Right ventricle myocardium superior (tissue), 1 donor: ENCODE data around the gene FAU. TPM values are rescaled to one million over a fixed set of nuclear protein-coding genes. Genes with fewer than 3 reads are reported as not detected.
"Not testable (repeated sequence)": the region's sequence is repeated elsewhere in the genome, so short reads cannot be mapped to it uniquely, and the experiment has no call there.

Source experiments
- ATAC-seq: fragments of 200-7000 bp; cut with Tn5 transposase; one replicate; pipeline ENCODE4 v1.9.1; 2020; ENCODE audit warnings: mild to moderate bottlenecking; ENCODE audit not compliant: poor library complexity
- DNase-seq: peaks from one replicate; pipeline ENCODE4 v3.0.0-alpha.2; 2020
- intact Hi-C: fragments of 100-400 bp; cut with DNase I; formaldehyde crosslinking; loops from one replicate; pipeline ENCODE4 v1.11.2; 2022
- long read RNA-seq: library from polyadenylated mRNA; unstranded; transcript quantifications from one replicate; pipeline ENCODE4 v2.0.0, GENCODE V29; 2021
- total RNA-seq: library from RNA; stranded (reverse); fragmentation: NEBNext Ultra II Directional; extraction: Animal tissue kit (Norgen Biotek cat#: 25700); gene quantifications from one replicate; pipeline ENCODE4 v1.2.1, GENCODE V29; 2021
- donor health status: DM: no; HTN: yes; CAD: no; lungs with severe emphysema.

Gene FAU
- 666 TPM for total RNA-seq
- long read RNA-seq, transcript FAU-207 (5 exons, 847 nt) = major isoform, 236 of 247 reads
- long read RNA-seq, partial matches to known transcripts = 7 of 247 reads
- long read RNA-seq, other reads (novel, unspliced or antisense) = 0 of 247 reads

DNA sequence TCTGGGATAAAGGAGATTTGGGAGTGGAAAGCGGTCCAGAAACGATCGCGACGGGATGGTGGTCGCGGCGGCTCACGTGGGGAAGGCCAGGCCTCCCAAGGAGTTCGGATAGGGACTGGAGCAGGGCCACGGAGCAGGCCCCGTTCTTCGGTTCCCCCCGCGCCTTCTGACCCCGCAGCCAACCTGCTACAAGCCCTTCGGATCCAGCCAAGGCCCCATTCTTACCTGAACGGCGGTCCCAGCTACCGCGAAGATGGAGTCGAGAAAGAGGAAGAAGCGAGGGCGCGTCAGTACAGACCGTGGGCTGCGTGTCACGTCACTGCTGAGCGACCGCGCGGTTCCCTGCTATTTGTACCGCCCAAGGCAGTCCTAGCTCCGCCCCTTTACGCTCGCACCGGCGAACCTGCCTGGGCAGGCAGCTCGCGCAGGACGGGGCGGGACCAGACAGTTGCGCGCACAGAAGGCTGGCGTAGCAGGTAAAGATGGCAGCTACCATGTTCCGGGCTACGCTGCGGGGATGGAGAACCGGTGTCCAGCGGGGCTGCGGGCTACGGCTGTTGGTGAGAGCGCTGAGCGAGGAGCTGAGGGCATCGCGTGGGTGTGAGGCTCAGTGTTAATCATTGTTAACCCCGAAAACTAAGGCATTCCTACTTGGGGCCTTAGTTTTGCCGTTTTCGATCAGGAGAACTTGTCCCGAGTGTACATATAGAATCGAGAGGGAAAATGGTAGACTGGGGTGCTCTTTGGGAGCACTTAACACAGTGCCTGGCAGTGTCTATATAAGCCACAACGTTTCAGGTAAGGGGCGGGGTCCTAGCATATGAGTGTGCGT lies at the start of gene FAU, which contains the start of gene MRPL49:
FAU (minus strand) TSS at position 270 of the 832 bp plus-strand sequence. CDS start 321 bp downstream, outside the sequence.
MRPL49 (plus strand) TSS at position 457 of the 832 bp plus-strand sequence; CDS start at position 483, 26 bp downstream.
- intact Hi-C loops = no loop called here
- ATAC-seq (peak; percentile 90), DNase-seq (peak; percentile 99)

DNA sequence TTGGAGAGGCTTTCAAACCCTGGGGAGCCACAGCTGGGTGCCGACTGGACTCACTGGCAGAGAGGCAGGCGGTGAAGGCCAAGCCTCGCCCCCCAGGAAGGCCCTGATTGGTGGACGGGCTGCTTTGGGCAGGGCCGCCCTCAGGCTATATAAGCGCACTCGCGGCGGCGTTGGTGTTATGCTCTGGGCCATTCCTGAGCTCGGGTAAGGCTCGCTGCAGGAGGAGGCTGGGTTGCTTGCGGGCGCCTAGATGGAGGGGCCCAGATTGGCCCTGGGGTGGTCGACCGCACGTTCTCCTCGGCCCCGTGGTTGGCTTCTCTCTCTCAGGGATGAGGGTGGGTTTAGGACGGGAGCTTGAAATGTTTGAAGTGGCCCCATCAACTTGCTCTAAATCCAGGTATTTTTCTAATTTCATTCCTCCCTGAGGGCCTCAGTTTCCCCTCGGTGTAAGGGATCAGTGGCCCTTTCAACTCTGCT lies 48.2 kb upstream of the FAU start, which contains the start of gene SPDYC:
SPDYC (plus strand) TSS at position 176 of the 477 bp plus-strand sequence. CDS start 1,125 bp downstream, outside the sequence.
- intact Hi-C loops = no loop called here
- DNase-seq (no peak), ATAC-seq (no peak)

DNA sequence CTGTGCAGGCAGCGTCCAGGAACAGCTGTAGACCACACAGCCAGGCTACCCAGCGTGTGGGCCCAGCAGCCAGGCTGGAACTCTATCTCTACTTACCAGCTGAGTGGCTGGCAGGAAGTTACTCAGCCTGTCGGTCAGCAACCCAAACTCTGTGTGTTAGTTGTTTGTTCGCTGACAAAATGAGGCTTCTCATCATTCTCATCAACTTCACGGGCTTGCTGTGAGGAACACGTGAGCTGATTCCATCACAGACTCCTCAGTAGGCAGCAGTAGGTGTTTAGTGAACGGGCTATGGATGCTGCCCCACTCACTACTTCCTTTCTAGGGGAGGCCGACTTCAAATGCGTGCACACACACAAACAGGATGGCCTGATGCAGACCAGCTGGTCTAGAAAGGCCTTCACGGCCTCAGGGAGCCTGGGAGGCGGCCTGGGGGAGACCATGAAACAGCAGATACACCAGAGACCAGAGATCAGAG lies 47.3 kb upstream of the FAU start:
- DNase-seq = no peak
- intact Hi-C loops = no loop called here
- no peak for ATAC-seq

DNA sequence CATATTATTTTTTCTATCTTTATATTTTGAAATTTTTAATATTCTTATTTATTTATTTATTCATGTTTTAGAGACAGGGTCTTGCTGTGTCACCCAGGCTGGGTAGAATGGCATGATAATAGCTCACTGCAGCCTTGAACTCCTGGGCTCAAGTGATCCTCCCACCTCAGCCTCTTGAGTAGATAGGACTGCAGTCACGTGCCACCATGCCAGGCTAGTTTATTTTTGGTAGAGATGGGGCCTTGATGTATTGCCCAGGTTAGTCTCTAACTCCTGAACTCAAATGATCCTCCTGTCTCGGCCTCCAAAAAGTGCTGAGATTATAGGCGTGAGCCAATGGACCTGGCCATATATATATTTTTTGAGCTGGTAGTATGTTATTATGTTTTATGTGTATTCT lies 45.7 kb upstream of the FAU start:
- DNase-seq = no peak
- no peak for ATAC-seq
- intact Hi-C loops = no loop called here

DNA sequence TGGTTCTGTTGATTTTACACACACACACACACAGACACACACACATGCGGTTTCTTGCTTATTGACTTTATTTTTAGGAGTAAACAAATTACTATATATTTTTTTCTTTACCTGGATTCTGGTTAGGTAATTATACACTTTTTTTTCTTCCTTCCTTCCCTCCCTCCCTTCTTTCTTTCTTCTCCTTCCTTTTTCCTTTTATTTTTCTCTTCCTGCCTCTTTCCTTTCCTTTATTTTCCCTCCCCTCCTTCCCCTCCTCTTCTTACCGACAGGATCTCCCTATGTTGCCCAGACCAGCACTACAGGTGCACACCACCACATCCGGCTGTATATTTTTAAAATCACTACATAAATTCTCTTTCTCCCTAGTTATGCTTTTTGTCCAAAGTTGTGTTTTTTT lies 45.0 kb upstream of the FAU start:
- intact Hi-C loops = no loop called here
- no peak for ATAC-seq
- DNase-seq = no peak

DNA sequence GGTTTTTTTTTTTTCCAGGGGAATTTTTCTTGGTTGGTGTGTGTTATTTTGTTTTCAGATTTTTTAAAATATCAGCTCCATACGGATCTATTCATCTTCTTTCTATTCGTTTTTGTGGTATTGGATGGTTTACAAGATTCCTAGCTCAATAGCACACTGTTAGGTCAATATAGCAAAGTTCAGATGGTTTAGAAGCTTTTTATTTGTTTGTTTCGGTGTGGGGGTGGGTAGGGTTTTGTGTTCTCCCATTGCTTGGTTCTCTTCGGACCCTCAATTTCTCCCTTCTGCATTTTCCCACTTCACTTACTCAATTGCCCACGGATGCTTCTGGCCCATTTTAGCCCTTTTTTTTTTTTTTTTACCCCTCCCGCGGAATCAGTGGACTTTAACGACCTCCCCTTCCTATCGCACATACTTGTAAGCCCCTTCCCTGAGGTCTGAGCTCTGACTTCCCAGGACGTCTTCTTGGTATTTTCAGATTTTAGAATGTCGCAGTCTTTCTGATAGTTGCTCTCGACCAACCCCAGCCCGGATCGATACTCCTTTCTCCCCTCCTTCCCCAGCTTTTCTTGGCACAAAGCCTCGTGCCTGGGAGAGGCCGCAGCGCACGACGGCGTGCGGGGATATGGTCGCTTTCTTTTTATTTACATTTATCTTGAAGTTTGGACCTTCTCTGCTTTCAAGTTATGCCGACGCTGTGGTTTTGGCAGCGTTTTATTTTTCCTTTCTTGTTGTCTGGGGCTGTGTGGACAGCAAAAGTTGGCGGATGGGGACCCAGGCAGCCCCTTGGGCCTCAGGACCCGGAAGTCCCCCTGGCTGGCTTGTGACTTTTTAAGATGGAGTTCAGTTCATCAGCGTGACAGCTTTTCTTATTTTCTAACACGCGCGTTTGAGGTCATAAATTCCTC lies 43.7 kb upstream of the FAU start:
- ATAC-seq (no peak), DNase-seq (no peak)
- intact Hi-C loops = no loop called here

DNA sequence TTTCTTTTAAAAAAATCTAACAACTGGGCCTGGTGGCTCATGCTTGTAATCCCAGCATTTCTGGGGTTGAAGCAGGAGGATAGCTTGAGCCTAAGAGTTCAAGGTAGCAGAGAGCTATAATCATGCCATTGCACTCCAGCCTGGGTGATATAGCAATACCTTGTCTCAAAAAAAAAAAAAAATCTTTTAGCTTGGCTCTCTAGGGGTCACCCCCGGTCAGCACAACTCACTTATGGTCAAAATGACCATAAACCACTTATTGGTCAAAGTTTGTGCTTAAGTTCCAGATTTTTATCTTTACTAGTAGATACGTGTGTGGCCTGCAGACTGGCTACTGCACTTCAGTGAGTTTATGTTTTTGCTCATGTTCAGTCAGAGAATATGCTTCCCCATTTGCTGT lies 41.8 kb upstream of the FAU start:
- DNase-seq = no peak
- no peak for ATAC-seq
- intact Hi-C loops = no loop called here

DNA sequence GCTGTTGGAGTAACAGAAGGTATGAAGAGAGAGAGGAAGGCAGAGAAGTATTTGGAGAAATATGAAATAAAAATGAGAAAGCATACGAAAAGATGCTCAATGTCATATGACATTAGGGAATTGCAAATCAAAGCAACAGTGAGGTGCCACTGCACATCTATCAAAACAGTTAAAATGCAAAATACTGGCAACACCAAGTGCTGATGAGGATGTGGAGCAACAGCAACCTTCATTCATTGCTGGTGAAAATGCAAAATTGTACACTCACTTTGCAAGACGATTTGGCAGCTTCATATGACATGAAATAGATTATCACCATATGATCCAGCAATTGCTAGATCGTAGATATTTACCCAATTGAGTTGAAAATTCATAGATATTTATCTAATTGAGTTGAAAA lies 38.7 kb upstream of the FAU start:
- DNase-seq (no peak), ATAC-seq (no peak)
- intact Hi-C loops = no loop called here

DNA sequence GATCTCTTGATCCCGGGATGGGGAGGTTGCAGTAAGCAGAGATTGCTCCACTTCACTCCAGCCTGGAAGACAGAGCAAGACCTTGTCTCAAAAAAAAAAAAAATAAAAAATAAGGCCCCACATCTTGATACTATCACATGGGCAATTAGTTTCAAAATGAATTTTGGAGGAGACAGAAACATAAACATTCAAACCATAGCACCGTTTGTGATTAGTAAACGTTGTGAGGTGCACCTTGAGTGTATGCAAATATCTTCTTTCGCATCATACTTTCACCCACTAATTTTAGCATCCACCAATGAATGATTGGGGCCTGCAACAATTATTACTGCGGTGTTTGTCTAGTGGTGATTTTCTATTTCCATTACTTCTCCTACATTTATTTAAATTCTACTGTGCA lies 37.1 kb upstream of the FAU start:
- intact Hi-C loops = no loop called here
- no peak for DNase-seq
- no peak for ATAC-seq

DNA sequence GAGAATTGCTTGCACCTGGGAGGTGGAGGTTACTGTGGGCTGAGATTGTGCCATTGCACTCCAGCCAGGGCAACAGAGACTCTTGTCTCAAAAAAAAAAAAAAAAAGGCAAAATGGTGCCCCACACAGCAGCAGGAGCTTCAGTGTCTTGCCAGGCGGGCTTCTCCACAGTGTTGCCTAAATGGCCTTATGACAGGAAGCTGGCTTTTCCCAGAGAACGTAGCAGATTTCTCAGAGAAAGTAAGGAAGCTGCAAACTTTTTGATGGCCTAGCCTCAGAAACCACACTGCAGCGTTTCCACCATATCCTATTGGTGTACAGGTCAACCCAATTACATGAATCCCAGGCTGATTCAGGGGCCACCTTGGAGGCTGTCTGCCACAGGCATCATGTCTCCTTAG lies 35.4 kb upstream of the FAU start:
- no peak for ATAC-seq
- intact Hi-C loops = no loop called here
- DNase-seq = no peak

DNA sequence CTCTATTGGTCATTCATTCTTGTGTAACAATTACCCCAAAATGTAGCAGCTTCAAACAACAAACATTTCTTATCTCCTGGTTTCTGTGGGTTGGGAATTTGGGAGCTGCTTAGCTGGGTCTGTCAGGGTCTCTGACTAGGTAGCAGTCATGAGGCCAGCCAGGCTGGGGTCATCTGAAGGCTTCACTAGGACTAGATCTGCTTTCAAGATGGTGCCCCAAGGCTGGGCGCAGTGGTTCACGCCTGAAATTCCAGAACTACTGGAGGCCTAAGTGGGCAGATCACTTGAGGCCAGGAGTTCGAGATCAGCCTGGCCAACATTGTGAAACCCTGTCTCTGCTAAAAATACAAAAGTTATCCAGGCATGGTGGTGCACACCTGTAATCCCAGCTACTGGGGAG lies 35.0 kb upstream of the FAU start:
- intact Hi-C loops = no loop called here
- DNase-seq = no peak
- no peak for ATAC-seq

DNA sequence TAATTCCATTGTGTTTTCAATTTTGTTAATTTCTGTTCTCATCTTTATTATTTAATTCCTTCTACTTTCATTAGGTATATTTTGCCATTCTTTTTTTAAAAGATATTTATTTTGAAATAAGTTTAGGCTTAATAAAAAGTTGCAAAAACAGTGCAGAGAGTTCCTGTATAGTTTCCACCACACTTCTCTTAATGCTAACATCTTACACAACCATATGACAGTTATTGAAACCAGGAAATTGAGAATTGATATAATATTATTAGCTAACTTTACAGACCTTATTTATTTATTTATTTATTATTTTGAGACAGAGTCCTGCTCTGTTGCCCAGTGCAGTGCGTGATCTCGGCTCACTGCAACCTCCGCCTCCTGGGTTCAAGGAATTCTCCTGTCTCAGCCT lies 34.3 kb upstream of the FAU start:
- intact Hi-C loops = no loop called here
- no peak for ATAC-seq
- DNase-seq = no peak

DNA sequence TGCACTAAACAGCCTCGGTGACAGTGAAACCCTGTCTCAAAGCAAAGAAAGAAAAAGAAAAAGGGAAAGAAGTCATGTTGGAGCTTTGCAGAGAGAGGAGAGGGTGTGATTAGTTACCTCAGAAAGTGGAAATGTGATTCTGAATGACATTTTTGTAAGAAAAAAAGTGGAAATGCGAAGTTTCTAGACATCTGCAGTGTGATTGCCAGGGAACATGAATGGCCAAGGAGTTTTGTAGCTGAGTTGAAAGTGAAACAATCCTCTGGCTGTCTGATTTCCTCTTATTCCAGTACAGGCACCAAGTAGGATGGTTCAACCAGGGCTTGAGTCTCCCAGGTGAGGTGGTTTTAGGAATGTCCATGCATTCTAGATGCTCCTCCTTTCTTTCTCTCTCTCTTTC lies 30.2 kb upstream of the FAU start:
- ATAC-seq = no peak
- intact Hi-C loops = no loop called here
- no peak for DNase-seq

DNA sequence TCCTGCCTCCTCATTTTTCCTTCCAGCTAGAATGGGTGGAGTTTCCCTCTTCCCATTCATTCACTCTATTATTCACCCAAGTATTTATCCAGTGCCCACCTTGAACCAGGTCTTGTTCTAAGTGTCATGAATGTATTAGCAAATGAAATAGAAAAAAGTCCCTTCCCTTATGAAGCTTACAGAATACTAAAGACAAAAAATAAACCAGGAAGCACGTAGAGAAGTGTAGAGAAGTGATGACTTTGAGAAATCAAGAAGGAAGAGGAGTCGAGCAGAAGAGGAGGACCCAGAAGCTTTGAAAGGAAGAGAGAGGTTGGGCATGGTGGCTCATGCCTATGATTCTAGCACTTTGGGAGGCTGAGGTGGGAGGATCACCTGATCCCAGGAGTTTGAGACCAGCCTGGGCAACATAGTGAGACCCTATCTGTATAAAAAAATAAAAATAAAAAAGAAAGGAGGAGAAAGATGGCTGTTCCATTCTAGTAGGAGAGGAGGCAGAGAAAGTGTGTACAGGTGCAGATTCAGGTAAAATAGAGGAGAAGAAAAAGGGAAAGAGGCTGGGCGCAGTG lies 29.5 kb upstream of the FAU start:
- DNase-seq (no peak), ATAC-seq (no peak)
- intact Hi-C loops = no loop called here

DNA sequence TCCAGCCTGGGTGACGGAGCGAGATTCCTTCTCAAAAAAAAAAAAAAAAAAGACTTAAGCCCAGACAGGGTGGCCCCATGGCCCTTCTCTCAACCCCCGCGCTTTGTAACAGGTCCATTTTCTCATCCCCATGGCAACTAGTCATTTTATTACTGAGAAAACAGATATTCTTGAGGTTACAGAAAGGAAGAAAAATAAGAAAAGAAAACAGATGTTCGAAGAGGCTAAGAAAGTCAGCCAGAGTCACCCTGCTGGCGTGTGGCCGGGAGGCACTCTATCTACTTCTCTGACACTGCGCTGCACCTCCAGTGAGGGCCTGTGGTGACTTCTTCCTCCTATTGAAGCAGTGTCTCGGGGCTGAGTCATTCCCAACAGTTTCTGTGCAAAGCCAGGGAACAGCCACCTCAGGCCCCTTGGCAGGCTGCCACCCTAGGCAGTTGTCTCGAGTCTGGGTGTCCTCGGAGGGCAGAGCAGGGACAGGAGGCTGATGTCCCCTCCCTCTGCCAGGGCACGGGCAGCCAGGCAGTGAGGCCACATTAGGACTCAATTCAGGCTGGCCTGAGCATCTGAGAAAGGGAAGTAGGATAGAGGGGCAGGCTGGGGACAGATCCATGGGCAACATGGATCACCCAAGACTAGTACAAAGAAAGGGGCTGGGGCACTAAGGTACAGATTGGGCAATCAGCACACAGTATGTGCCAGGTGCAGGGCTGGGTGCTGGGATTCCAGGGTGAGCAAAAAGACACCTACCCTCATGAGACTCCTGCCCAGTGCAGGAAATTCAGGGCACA lies 28.8 kb upstream of the FAU start:
- ATAC-seq = peak; percentile 95
- intact Hi-C loops = no loop called here
- peak; percentile 92 for DNase-seq

DNA sequence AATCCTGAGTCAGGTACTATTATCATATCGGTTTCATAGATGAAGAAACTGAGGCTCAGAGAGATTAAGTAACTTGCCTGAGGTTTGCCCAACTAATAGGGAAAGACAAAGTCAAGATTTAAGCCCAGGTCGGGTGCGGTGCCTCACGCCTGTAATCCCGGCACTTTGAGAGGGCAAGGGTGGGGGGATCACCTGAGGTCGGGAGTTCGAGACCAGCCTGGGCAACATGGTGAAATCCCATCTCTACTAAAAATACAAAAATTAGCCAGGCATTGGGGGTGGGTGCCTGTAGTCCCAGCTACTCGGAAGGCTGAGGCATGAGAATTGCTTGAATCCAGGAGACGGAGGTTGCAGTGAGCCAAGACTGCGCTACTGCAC lies 28.2 kb upstream of the FAU start:
- DNase-seq, ATAC-seq, intact Hi-C loops: not testable (repeated sequence)

DNA sequence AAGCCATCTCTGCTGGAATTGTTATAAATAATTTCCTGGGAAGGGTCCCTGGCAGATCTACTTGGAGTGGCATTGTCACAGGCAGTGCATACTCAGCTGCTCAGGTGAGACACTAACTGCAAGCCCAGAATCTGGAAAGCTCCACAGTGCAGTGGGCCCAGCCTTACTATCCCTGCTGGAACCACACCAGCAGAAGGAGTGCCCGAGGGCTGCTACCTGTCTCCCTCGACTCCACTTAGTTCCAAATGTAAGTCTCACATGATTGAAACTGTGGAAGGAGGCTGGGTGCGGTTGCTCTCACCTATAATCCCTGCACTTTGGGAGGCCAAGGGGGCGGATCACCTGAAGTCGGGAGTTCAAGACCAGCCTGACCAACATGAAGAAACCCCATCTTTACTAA lies 26.7 kb upstream of the FAU start:
- ATAC-seq (no peak), DNase-seq (no peak)
- intact Hi-C loops = no loop called here
